Kasumi-1 (cell line): ENCODE measurements around the gene KIF2C.
"Not testable (repeated sequence)": the region's sequence is repeated elsewhere in the genome, so short reads cannot be mapped to it uniquely, and the experiment has no call there.

ENCODE experiments used
- DNase-seq, 2 experiments: peaks; one replicate each; lab custom pipeline; 2025; lab: John Stamatoyannopoulos, UW

KIF2C gene

GRCh38 chr1:44775930-44776729, 36.5 kb downstream of the KIF2C start:
- no peak for DNase-seq

- DNase-seq: no peak
These were observed 37.1 kb downstream of the KIF2C start for GRCh38 chr1:44776730-44777068.

- no peak for DNase-seq
These were observed 37.9 kb downstream of the KIF2C start for GRCh38 chr1:44777547-44777946.

GRCh38 chr1:44777969-44778635, 38.5 kb downstream of the KIF2C start:
- peak; percentile 32 to 52 for DNase-seq

GRCh38 chr1:44778705-44779576, 39.3 kb downstream of the KIF2C start:
- DNase-seq: no peak

GRCh38 chr1:44780583-44781121, 41.0 kb downstream of the KIF2C start:
- DNase-seq: no peak

- DNase-seq: no peak
These were observed 44.1 kb downstream of the KIF2C start for GRCh38 chr1:44783697-44784093.

- DNase-seq: no peak
These were observed 44.7 kb downstream of the KIF2C start for GRCh38 chr1:44784094-44785028.

GRCh38 chr1:44785029-44785380, 45.4 kb downstream of the KIF2C start:
- no peak for DNase-seq

- no peak for DNase-seq
These were observed 46.0 kb downstream of the KIF2C start for GRCh38 chr1:44785501-44786137.

- peak; percentile 75 to 77 for DNase-seq
These were observed 46.7 kb downstream of the KIF2C start for GRCh38 chr1:44786138-44786840.

GRCh38 chr1:44786841-44787426, 47.3 kb downstream of the KIF2C start:
- no peak for DNase-seq

- no peak for DNase-seq
These were observed 47.9 kb downstream of the KIF2C start for GRCh38 chr1:44787506-44787905.

GRCh38 chr1:44788120-44788860, 48.7 kb downstream of the KIF2C start, which contains the start of gene BEST4:
TSS of gene BEST4 (minus strand) at chr1:44788170. CDS start at chr1:44787705, 465 bp downstream.
- no peak for DNase-seq

GRCh38 chr1:44790968-44791801, 51.5 kb downstream of the KIF2C start:
- DNase-seq: no peak

- DNase-seq: no peak
These were observed 53.3 kb downstream of the KIF2C start for GRCh38 chr1:44792736-44793502.

GRCh38 chr1:44797886-44798285, 58.2 kb downstream of the KIF2C start:
- not testable (repeated sequence) for DNase-seq
